ENCODE measurements around the gene CCDC172. TPM values are rescaled to one million over a fixed set of nuclear protein-coding genes. Genes with fewer than 3 reads are reported as not detected.

CCDC172 gene
- total and polyA plus RNA-seq, 2 of the 8 experiments (the other 6 are each of a cell fraction or from before 2014, with no cell fraction given): 1.1 to 3.6 TPM

DNA sequence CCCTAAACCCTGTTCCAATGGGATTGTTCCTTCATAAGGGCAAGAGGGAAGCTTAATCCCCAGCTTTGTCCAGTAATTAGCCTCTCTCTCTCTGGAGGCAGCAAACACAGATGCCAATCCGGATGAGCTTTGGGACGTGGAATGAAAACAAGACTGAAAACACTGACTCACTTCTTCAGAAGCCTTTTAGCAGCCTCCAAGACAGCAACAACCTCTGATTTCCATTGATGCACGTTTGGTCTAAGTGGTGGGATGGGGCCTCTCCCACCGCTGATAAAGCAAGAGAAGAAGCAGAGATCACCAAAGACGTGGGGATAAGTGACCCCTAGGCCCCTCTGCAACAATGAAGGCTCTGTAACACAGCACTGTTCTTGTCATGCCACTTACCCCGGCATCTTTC lies 45.4 kb upstream of the CCDC172 start:
- Histone ChIP-seq H4K5ac (ENCODE audit: insufficient read length, low read depth, low read length) (no peak overlapping the region), H4K8ac (ENCODE audit: extremely low read depth, insufficient read depth, low read length) (no peak overlapping the region), H3K9me3 (ENCODE audit: insufficient read depth in 2 of 2, low read depth in 1 of 2, low read length in 1 of 2) (no peaks in the 10 kb centered on the region), H3K14ac (ENCODE audit: insufficient read length) (no peak overlapping the region), H3K23ac (ENCODE audit: insufficient read length) (no peak overlapping the region), H3K36me3 (ENCODE audit: control insufficient read depth in 2 of 4, insufficient read depth in 4 of 4, low read length in 3 of 4) (no peaks in the 10 kb centered on the region), H4K91ac (replicated peaks; ENCODE audit: insufficient read length, low read length) (no peak overlapping the region), H2BK120ac (replicated peaks; ENCODE audit: low read depth, low read length) (no peak overlapping the region), H2AFZ (ENCODE audit: low read length) (no peak overlapping the region), H2BK15ac (ENCODE audit: low read length) (no peak overlapping the region), H3K4ac (replicated peaks; ENCODE audit: insufficient read length, low read depth, low read length) (no peak overlapping the region), H3K4me3 (ENCODE audit: extremely low read depth in 1 of 4, insufficient read depth in 2 of 4, low read depth in 3 of 4, low read length in 4 of 4) (no peak overlapping the region), H3K9ac (replicated peaks in 1 of 4; ENCODE audit: extremely low read depth in 1 of 4, low read depth in 3 of 4, low read length in 3 of 4) (no peak overlapping the region), H3K27me3 (replicated peaks in 1 of 4; ENCODE audit: control insufficient read depth in 3 of 4, extremely low read depth in 1 of 4, insufficient read depth in 3 of 4, low read length in 3 of 4) (peaks cover 15 to 24% (median 22%) of the 10 kb centered on the region in 4 experiments), H3K23me2 (ENCODE audit: low read depth, low read length) (peaks cover 5% of the 10 kb centered on the region; the same call in 1 of the 2 replicates), H3K18ac (ENCODE audit: extremely low read depth, low read length) (no peak overlapping the region), H3K27ac (ENCODE audit: low read depth, low read length) (no peak overlapping the region), H3K4me2 (ENCODE audit: insufficient read depth in 1 of 2, low read depth in 2 of 2, low read length in 2 of 2) (no peak overlapping the region), H2AK5ac (ENCODE audit: low read depth, low read length) (no peak overlapping the region), H2BK20ac (ENCODE audit: low read length) (no peak overlapping the region), H3K79me2 (ENCODE audit: control insufficient read depth in 1 of 2, insufficient read depth in 2 of 2, low read length in 2 of 2) (no peaks in the 10 kb centered on the region), H3K4me1 (replicated peaks in 1 of 4; ENCODE audit: control insufficient read depth in 3 of 4, insufficient read depth in 4 of 4, low read length in 3 of 4) (peaks cover 0 to 5% (median 1%) of the 10 kb centered on the region in 4 experiments; a peak in 1 of 7 replicates), H2BK12ac (ENCODE audit: low read depth, low read length) (no peak overlapping the region), H2BK5ac (ENCODE audit: low read depth, low read length) (no peak overlapping the region), H4K20me1 (replicated peaks in 1 of 2; ENCODE audit: control insufficient read depth in 1 of 2, insufficient read depth in 2 of 2, low read length in 2 of 2) (no peaks in the 10 kb centered on the region), H3K56ac (replicated peaks; ENCODE audit: insufficient read length, low read depth, low read length) (no peak overlapping the region), H3K79me1 (ENCODE audit: low read depth, low read length) (peaks cover 2% of the 10 kb centered on the region; the same call in 1 of the 2 replicates)
- TF ChIP-seq, protein P1, sequence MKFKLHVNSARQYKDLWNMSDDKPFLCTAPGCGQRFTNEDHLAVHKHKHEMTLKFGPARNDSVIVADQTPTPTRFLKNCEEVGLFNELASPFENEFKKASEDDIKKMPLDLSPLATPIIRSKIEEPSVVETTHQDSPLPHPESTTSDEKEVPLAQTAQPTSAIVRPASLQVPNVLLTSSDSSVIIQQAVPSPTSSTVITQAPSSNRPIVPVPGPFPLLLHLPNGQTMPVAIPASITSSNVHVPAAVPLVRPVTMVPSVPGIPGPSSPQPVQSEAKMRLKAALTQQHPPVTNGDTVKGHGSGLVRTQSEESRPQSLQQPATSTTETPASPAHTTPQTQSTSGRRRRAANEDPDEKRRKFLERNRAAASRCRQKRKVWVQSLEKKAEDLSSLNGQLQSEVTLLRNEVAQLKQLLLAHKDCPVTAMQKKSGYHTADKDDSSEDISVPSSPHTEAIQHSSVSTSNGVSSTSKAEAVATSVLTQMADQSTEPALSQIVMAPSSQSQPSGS (IDR thresholded peaks at IDR 0.05; ENCODE audit: low read length): no peak
- no peak for TF ChIP-seq SIX5 (IDR thresholded peaks at IDR 0.05; ENCODE audit: low read depth, low read length)
- TF ChIP-seq SIN3A (conservative IDR thresholded peaks at IDR 0.05 in 1 of 2, IDR thresholded peaks at IDR 0.05 in 1 of 2; ENCODE audit: low read depth in 1 of 2, low read length in 2 of 2): no peak
- 86% methylated on average over 6 of the region's 6 CpGs; no CpG with 5 or more reads in 1 of the 2 experiments for WGBS, 2 experiments (ENCODE audit: extremely low coverage in 1 of 2, insufficient coverage in 1 of 2, insufficient read length in 1 of 2, insufficient replicate concordance in 2 of 2, low coverage in 1 of 2, low lambda C conversion rate in 2 of 2, missing lambda C conversion rate in 1 of 2)
- DNase-seq (ENCODE audit: low read depth in 1 of 2, low spot score in 2 of 2) (no peak), FAIRE-seq (no peak)
- CTCF ChIA-PET (ENCODE audit: partially characterized antibody): interaction anchor here (2.9 kb wide), 1 partner anchor 9 kb away, joined by 10 read pairs; no protein-coding TSS in a partner anchor
- POLR2A ChIA-PET (ENCODE audit: partially characterized antibody): no interaction called here
